Measurements from ENCODE around the gene AMN.

The AMN gene

GRCh38 chr14:102964152-102964730, 41.8 kb downstream of the AMN start:
- Histone ChIP-seq H3K4me2 (ENCODE audit: low read depth, low read length) (no peak overlapping the region), H3K9me2 (replicated peaks; ENCODE audit: insufficient read depth, low read length) (no peaks in the 10 kb centered on the region), H4K20me1 (ENCODE audit: insufficient read depth, low read length) (no peaks in the 10 kb centered on the region), H3F3A (ENCODE audit: insufficient read depth, low read length) (no peaks in the 10 kb centered on the region), H2AFZ (ENCODE audit: low read length) (no peak overlapping the region), H3K9me3 (replicated peaks; ENCODE audit: insufficient read depth, low read length) (no peaks in the 10 kb centered on the region), H3K4me3 (ENCODE audit: low read length) (no peak overlapping the region), H3K79me2 (ENCODE audit: low read length) (no peaks in the 10 kb centered on the region), H3K9ac (ENCODE audit: low read length) (no peak overlapping the region), H3K36me3 (replicated peaks; ENCODE audit: insufficient read depth, low read length) (no peaks in the 10 kb centered on the region), H3K27ac (ENCODE audit: low read length) (no peak overlapping the region), H3K27me3 (replicated peaks; ENCODE audit: insufficient read depth, low read length) (no peaks in the 10 kb centered on the region), H3K4me1 (ENCODE audit: low read length) (no peaks in the 10 kb centered on the region)
- no peak for DNase-seq
- TF ChIP-seq, protein P1, sequence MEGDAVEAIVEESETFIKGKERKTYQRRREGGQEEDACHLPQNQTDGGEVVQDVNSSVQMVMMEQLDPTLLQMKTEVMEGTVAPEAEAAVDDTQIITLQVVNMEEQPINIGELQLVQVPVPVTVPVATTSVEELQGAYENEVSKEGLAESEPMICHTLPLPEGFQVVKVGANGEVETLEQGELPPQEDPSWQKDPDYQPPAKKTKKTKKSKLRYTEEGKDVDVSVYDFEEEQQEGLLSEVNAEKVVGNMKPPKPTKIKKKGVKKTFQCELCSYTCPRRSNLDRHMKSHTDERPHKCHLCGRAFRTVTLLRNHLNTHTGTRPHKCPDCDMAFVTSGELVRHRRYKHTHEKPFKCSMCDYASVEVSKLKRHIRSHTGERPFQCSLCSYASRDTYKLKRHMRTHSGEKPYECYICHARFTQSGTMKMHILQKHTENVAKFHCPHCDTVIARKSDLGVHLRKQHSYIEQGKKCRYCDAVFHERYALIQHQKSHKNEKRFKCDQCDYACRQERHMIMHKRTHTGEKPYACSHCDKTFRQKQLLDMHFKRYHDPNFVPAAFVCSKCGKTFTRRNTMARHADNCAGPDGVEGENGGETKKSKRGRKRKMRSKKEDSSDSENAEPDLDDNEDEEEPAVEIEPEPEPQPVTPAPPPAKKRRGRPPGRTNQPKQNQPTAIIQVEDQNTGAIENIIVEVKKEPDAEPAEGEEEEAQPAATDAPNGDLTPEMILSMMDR (IDR thresholded peaks at IDR 0.05; ENCODE audit: low read length): no peak
- TF ChIP-seq EZH2phosphoT487 (IDR thresholded peaks at IDR 0.05; ENCODE audit: low read length) (no peak), EZH2 (optimal IDR thresholded peaks at IDR 0.05; ENCODE audit: low read depth, low read length) (no peak)

GRCh38 chr14:102965282-102965681, 42.8 kb downstream of the AMN start:
- Histone ChIP-seq H2AFZ (ENCODE audit: low read length) (no peak overlapping the region), H3K9ac (ENCODE audit: low read length) (no peak overlapping the region), H3K4me1 (ENCODE audit: low read length) (no peaks in the 10 kb centered on the region), H3K4me3 (ENCODE audit: low read length) (no peak overlapping the region), H3K36me3 (replicated peaks; ENCODE audit: insufficient read depth, low read length) (no peaks in the 10 kb centered on the region), H3K79me2 (ENCODE audit: low read length) (no peaks in the 10 kb centered on the region), H4K20me1 (ENCODE audit: insufficient read depth, low read length) (no peaks in the 10 kb centered on the region), H3K27me3 (replicated peaks; ENCODE audit: insufficient read depth, low read length) (no peaks in the 10 kb centered on the region), H3K4me2 (ENCODE audit: low read depth, low read length) (no peak overlapping the region), H3K9me3 (replicated peaks; ENCODE audit: insufficient read depth, low read length) (no peaks in the 10 kb centered on the region), H3F3A (ENCODE audit: insufficient read depth, low read length) (no peaks in the 10 kb centered on the region), H3K9me2 (replicated peaks; ENCODE audit: insufficient read depth, low read length) (no peaks in the 10 kb centered on the region), H3K27ac (ENCODE audit: low read length) (no peak overlapping the region)
- no peak for TF ChIP-seq EZH2 (optimal IDR thresholded peaks at IDR 0.05; ENCODE audit: low read depth, low read length)
- TF ChIP-seq, protein P1 (IDR thresholded peaks at IDR 0.05; ENCODE audit: low read length): no peak
- no peak for TF ChIP-seq EZH2phosphoT487 (IDR thresholded peaks at IDR 0.05; ENCODE audit: low read length)
- no peak for DNase-seq

DNA sequence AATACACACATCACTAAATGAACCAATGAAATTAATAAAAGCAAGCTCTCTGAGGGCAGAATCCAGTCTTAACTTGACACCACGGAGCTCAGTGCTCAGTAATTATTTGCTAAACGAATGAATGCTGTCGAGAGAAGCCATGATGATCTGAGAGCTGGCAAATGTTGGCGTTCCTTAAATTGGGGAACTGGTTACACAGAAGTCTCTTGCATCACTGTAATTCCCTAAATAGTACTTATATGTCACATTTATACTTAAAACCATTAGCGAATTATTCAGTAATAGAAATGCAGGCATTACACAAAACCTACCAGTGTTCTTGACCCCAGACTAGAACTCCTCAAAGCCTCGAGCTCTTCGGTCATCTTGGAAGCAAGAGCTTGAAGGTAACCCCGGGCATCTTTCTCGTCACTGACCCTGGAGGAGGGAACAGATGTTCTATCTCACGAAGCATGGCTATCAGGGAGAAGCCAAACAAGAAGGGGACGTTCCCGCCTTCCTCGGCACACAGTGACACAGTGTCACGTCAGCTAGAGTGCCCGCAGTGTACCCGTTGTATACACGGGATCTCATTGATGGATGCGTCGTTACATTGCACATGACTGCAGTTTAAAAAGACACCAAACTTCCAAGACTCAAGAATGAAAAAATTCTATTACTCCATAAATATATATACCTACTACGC, 43.6 kb downstream of the AMN start:
- Histone ChIP-seq H3K79me2 (ENCODE audit: low read length) (no peaks in the 10 kb centered on the region), H3K9me2 (replicated peaks; ENCODE audit: insufficient read depth, low read length) (no peaks in the 10 kb centered on the region), H4K20me1 (ENCODE audit: insufficient read depth, low read length) (no peaks in the 10 kb centered on the region), H3K4me2 (ENCODE audit: low read depth, low read length) (no peak overlapping the region), H3K4me1 (ENCODE audit: low read length) (no peaks in the 10 kb centered on the region), H3K27ac (ENCODE audit: low read length) (no peak overlapping the region), H3K4me3 (ENCODE audit: low read length) (no peak overlapping the region), H3F3A (ENCODE audit: insufficient read depth, low read length) (no peaks in the 10 kb centered on the region), H3K9me3 (replicated peaks; ENCODE audit: insufficient read depth, low read length) (no peaks in the 10 kb centered on the region), H2AFZ (ENCODE audit: low read length) (no peak overlapping the region), H3K27me3 (replicated peaks; ENCODE audit: insufficient read depth, low read length) (no peaks in the 10 kb centered on the region), H3K36me3 (replicated peaks; ENCODE audit: insufficient read depth, low read length) (no peaks in the 10 kb centered on the region), H3K9ac (ENCODE audit: low read length) (no peak overlapping the region)
- DNase-seq: no peak
- TF ChIP-seq EZH2 (optimal IDR thresholded peaks at IDR 0.05; ENCODE audit: low read depth, low read length) (no peak), EZH2phosphoT487 (IDR thresholded peaks at IDR 0.05; ENCODE audit: low read length) (no peak)
- TF ChIP-seq, protein P1 (IDR thresholded peaks at IDR 0.05; ENCODE audit: low read length): no peak

Data from MM.1S (cell line).